Left kidney (tissue), 2 donors: Measurements from ENCODE around the gene SELENOI. TPM values are rescaled to one million over a fixed set of nuclear protein-coding genes. Genes with fewer than 3 reads are reported as not detected.
"Not testable (repeated sequence)": the region's sequence is repeated elsewhere in the genome, so short reads cannot be mapped to it uniquely, and the experiment has no call there.

Experiments
- DNase-seq: peaks from one replicate; pipeline ENCODE4 v3.0.0-alpha.2; 2013
- polyA plus RNA-seq: library from polyadenylated mRNA; unstranded; fragments of 120-200 nt; gene quantifications from one replicate; pipeline ENCODE4 v1.2.1, GENCODE V29; 2013; ENCODE audit not compliant: insufficient read length

SELENOI gene
- polyA plus RNA-seq, 1 donor: 27.6 TPM

- DNase-seq: no peak
Observed at GRCh38 chr2:26325851-26326250, 20.1 kb upstream of the SELENOI start.

- DNase-seq: no peak
Observed at GRCh38 chr2:26326514-26326913, 19.4 kb upstream of the SELENOI start.

DNA sequence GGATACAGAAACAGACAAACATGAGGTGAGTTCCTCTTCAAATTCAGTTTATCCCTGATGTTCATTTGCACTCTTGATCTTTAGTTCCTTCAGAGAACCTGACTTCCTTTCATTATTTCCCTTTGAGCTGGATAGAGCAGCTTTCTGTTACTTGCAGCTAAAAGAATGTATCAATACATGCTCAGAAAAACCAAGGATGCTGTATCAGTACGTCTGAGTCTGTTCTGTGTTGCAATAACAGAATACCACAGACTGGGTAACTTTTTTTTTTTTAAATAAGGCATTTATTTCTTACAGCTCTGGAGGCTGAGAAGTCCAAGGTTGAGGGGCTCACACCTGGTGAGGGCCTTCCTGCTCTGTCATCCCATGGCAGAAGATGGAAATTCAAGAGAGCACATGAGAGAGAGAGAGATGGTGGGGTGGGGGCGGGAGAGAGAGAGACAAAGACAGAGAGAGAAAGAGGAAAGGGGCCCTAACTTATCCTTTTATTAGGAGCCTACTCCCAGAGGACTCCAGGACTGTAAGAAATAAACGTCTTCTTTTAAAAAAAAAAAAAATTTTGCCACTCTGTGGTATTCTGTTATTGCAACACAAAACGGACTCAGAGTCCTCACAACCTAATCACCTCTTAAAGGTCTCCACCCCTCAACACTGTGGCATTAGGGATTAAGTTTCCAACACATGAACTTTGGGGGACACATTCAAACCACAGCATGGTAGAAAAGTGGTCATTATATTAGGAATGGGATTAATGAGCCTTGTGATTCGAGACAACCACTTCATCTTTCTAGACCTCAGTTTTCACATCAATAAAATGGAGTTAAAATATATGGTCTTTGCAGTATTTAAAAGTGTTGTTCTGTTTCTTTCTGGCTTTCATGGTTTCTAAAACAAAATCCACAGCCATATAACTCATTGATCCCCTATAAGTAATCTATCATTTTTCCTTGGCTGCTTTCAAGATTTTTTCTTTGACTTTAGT, 18.4 kb upstream of the SELENOI start:
- DNase-seq: no peak

GRCh38 chr2:26329083-26329482, 16.9 kb upstream of the SELENOI start:
- DNase-seq: not testable (repeated sequence)

GRCh38 chr2:26330114-26330549, 15.8 kb upstream of the SELENOI start:
- DNase-seq: peak; percentile 79

GRCh38 chr2:26330604-26331003, 15.3 kb upstream of the SELENOI start:
- DNase-seq: no peak

DNA sequence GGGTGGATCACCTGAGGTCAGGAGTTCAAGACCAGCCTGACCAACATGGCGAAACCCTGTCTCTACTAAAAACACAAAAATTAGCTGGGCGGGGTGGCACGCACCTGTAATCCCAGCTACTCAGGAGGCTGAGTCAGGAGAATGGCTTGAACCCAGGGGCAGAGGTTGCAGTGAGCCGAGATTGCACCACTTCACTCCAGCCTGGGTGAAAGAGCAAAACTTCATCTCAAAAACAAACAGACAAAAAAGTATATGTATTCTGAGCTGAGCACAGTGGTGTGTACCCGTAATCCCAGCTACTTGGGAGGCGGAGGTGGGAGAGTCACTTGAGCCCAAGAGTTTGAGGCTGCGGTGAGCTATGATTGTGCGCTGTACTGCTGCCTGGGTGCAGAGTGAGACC, 14.6 kb upstream of the SELENOI start:
- DNase-seq: not testable (repeated sequence)

GRCh38 chr2:26333293-26333692, 12.7 kb upstream of the SELENOI start:
- DNase-seq: no peak

DNA sequence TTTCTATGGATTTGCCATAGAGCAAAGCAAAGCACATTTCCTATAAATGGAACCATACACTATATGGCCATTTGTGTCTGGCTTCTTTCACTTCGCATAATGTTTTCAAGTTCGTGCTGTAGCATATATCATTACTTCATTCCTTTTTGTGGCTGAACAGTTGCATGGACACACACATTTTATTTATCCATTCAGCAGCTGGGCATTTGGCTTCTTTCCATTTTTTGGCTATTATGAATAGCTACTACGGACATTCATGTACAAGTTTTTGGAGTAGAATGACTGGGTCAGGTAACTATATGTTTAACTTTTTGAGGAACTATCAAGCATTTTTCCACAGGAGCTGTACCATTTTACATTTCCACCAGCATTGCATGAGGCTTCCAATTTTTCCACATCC, 10.7 kb upstream of the SELENOI start:
- DNase-seq: no peak

DNA sequence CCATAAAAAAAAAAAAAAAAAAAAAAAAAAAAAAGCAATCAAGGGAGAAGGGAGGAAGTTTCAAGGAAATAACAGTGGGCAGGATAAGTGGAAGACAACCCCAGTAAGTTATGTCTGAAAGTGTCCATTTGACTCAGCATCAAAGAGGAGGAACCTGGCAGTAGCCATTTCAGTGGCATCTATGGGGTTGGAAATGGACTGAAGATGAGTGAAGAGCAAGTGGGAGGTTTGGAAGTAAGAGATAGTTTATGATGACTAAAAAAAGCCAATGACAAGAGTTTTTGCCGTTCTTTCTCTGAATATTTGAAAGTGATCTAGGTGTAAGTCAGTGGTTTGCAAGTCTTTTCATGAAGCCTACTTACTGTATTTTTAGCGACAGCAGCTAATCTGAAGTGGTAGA, 9.2 kb upstream of the SELENOI start:
- DNase-seq: no peak

DNA sequence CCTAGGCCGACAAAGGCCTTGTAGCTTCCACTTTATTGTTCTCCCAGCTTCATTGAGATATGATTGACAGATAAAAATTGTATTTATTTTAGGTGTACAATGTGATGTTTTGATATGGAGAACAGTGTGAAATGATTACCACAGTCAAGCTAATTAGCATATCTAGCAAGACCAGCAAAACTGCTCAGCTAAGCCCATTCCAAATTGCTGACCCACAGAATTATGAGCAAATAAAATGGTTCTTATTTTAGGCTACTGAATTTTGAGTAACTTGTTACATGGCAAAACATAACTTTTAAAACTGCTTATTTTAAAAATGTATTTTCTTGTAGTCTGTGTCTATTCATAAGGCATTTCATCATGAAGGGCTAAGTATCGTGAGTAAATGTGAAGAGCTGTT, 8.6 kb upstream of the SELENOI start:
- no peak for DNase-seq

DNA sequence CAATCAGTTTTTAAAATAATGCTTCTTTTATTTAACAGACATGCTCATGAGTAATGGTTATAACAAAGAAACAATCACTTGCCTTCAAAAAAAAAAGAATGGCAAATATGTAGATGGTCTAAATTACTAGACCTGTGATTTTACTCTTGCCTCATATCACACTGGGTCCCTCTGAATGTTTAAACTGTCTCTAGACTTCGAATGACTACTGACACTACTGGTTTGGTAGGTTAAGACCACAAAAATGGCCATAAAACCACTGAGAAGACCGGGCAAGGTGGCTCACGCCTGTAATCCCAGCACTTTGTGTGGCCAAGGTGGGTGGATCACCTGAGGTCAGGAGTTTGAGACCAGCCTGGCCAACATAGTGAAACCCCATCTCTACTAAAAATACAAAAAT, 5.1 kb upstream of the SELENOI start:
- DNase-seq: no peak

DNA sequence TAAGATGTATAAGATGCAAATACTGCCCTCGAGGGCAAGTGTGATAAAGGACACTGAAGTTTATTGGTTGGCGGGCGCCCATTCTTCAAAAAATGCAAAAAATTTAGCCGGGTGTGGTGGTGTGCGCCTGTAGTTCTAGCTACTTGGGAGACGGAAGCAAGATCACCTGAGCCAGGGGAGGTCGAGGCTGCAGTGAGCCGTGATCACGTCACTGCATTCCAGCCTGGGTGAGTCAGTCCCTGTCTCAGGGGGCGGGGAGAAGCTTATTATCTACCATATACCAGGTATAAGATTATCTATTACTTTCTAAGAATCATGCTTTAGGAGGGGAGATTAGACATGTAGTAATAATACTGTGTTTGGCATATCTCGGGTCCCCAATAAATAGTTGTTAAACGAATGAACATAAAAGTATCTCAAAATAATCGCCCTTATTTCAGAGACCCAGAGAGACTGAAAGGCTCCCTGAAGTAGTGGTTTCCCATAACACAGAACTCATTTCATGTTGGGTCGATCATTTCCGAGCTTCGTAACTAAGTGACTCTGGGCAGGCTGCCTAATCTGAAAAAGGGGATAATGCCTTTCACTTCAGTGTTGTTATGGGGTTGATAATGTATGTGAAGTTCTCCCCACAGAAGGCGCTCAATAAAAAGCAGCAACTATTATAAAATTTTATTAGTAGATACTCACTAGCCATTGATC, 1.2 kb upstream of the SELENOI start:
- DNase-seq: no peak

- no peak for DNase-seq
Observed at GRCh38 chr2:26345283-26345544, 729 bp upstream of the SELENOI start.

DNA sequence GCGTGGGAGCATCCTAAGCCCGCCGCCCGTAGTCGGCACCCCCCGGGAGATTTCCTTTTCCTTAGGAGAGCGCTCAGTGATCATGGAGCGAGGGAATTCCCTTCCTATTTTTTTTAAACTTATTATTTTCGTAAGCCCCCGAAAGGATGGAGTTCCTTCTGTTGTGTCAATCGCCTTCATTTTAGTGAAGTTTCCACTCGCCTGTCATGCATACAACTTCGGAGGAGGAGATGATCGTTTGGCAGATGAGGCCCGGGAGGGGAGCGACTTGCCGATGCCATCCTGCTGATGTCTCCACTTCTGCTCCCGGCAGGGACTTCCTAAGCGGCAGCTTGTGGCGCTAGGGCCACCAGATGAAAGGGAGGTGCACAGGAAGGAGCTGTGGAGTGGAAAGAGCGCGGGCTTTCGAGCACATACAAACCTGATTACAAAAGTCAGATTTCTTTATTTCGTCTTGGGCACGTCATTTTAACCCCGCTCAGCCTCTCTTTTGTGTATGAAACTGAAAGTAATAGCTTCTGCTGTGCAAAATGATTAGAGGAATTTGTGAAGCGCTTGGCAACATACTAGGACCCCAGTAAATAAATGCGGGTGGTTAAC, 611 bp downstream of the SELENOI start, which contains the start of gene ADGRF3:
Gene ADGRF3, minus strand, starts transcription at position 336 of the 600 bp plus-strand sequence. CDS start 555 bp downstream, outside the sequence.
- DNase-seq: no peak

DNA sequence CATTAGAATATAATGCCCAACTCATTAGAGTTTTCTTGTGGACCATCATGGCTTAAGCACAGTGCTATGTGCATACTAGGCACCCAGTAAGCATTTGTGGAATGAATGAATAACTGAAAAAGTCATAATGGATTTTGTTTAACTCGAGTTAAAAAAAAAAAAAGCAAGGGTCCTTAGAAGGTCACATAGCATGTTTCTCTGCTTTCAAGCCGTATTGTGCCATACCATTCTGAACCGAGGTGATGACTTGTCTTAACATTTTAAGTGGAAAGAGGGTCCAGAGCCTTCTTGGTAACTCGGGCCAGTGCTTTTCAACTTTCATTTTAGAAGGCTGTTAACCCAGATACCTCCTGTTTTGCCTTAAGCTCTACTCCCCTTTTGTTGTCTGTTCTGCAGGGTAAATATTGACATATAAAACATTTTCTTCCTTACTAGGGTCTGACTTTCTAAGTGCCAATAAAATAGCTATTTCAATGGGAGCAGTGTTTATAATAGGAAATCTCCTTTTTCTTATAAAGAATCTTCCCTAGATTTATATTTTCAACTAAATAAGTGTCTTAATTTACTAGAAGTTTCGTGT, 1.4 kb downstream of the SELENOI start:
- no peak for DNase-seq

- DNase-seq: no peak
Observed at GRCh38 chr2:26349690-26350089, 3.7 kb downstream of the SELENOI start.

DNA sequence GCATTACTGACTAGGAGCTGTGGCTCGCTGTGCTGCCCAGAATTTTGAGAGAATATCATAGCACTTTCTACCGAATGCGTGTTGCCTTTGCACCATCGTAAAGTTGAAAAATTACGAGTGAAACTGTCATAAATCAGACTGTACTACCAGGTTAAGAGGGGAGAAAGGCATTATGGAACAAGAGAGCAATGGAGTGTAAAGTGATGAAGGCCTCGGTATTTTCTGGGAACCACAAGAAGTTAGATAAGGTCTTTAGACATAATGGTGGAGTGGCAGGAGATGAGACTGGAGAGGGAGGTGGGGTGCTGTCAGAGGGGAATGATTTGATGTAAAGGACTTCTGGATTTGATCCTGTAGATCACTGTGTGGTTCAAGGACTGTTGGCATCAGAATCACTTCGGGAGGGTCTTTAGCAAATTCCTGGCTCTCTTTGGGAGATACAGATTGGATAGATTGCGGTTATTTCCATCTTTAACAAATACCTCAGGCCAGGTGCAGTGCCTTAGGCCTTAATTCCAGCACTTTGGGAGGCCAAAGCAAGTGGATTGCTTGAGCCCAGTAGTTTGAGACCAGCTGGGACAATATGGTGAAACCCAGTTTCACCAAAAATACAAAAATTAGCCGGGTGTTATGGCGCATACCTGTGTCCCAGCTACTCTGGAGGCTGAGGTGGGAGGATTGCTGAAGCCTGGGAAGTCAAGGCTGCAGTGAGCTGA, 5.6 kb downstream of the SELENOI start:
- no peak for DNase-seq

DNA sequence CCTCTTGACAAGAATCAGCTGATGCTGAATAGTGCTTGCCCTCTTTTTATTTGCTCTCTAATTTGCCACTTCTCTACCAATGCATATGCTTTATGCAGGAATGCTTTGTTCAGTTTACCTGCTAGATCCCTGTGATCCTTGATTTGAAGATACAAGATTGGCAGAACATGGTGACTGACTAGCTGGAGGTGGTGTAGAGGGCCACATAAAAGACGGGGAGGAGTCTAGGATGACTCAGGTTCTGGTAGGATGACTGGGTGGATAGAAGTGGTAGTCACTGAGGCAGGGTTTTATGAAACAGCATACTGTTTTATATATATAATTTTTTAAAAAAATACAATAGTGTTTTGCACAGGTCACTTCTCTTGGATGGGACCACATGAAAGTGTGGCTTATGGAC, 6.9 kb downstream of the SELENOI start:
- no peak for DNase-seq

DNA sequence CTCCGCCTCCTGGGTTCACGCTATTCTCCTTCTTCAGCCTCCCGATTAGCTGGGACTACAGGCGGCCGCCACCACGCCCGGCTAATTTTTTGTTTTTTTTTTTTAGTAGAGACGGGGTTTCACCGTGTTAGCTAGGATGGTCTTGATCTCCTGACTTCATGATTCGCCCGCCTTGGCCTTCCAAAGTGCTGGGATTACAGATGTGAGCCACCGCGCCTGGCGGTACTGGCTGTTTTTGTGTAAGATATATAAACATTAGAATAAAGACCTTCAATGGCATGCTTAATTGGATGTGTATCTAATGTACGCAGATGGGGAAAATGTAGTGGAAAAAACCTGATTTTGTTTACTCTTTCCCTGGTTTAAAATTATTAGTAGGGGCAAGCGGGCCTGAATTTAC, 8.5 kb downstream of the SELENOI start:
- DNase-seq: not testable (repeated sequence)

GRCh38 chr2:26355038-26355995, 9.4 kb downstream of the SELENOI start:
- peak; percentile 69 for DNase-seq
